Measurements from ENCODE around the gene DLGAP1.

- TF ChIP-seq CTCF (IDR thresholded peaks at IDR 0.05; ENCODE audit: insufficient read depth, low read length, poor library complexity, severe bottlenecking) = no peak
- no peak for TF ChIP-seq EZH2phosphoT487 (conservative IDR thresholded peaks at IDR 0.05; ENCODE audit: low read length)
Measured at GRCh38 chr18:3624935-3625741, 830.0 kb downstream of the DLGAP1 start.
